GM19372 (cell line): Measurements from ENCODE around the gene F7.
"Not testable (repeated sequence)": the region's sequence is repeated elsewhere in the genome, so short reads cannot be mapped to it uniquely, and the experiment has no call there.

ENCODE experiments used
- ATAC-seq: cut with Tn5 transposase; IDR thresholded peaks from one replicate; pipeline ENCODE4 v1.9.1; 2021; ENCODE audit warnings: mild to moderate bottlenecking, low read depth, moderate library complexity; ENCODE audit not compliant: unreplicated experiment

The F7 gene

GRCh38 chr13:113105032-113105920 lies at the start of gene F7:
Gene F7, plus strand, starts transcription at chr13:113105791. Its CDS starts 51 bp downstream, at chr13:113105842.
- no peak for ATAC-seq

DNA sequence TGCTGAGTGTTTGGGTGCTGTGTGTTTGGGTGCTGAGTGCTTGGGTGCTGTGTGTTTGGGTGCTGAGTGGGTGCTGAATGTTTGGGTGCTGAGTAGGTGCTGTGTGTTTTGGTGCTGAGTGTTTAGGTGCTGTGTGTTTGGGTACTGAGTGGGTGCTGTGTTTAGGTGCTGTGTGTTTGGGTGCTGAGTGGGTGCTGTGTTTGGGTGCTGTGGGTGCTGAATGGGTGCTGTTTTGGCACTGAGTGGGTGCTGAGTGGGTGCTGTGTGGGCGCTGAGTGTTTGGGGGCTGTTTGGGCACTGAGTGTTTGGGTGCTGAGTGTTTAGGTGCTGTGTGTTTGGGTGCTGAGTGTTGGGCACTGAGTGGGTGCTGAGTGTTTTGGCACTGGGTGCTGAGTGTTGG lies 48.5 kb upstream of the F7 start:
- ATAC-seq, result no peak

GRCh38 chr13:113057559-113057958 lies 48.0 kb upstream of the F7 start:
- not testable (repeated sequence) for ATAC-seq

DNA sequence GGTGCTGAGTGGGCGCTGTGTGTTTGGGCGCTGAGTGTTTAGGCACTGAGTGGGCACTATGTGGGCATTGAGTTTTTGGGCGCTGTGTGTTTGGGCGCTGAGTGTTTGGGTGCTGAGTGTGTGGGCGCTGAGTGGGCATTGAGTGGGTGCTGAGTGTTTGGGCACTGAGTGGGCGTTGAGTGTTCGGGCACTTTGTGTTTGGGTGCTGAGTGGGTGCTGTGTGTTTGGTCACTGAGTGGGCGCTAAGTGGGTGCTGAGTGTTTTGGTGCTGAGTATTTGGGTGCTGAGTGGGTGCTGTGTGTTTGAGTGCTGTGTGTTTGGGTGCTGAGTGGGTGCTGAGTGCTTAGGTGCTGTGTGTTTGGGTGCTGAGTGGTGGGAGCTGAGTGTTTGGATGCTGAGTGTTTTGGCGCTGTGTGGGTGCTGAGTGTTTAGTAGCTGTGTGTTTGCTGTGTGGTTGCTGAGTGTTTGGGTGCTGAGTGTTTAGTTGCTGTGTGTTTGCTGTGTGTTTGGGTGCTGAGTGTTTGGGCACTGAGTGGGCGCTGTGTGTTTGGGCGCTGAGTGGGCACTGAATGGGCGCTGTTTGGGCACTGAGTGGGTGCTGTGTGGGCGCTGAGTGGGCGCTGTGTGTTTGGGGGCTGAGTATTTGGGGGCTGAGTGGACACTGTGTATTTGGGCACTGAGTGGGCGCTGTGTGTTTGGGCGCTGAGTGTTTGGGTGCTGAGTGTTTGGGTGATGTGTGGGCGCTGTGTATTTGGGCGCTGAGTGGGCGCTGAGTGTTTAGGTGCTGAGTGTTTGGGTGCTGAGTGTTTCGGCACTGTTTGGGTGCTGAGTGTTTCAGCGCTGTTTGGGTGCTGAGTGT lies 47.2 kb upstream of the F7 start:
- no peak for ATAC-seq

- ATAC-seq, result no peak
Measured at GRCh38 chr13:113058988-113059850, 46.4 kb upstream of the F7 start.

GRCh38 chr13:113059891-113060290 lies 45.7 kb upstream of the F7 start:
- ATAC-seq, result no peak

DNA sequence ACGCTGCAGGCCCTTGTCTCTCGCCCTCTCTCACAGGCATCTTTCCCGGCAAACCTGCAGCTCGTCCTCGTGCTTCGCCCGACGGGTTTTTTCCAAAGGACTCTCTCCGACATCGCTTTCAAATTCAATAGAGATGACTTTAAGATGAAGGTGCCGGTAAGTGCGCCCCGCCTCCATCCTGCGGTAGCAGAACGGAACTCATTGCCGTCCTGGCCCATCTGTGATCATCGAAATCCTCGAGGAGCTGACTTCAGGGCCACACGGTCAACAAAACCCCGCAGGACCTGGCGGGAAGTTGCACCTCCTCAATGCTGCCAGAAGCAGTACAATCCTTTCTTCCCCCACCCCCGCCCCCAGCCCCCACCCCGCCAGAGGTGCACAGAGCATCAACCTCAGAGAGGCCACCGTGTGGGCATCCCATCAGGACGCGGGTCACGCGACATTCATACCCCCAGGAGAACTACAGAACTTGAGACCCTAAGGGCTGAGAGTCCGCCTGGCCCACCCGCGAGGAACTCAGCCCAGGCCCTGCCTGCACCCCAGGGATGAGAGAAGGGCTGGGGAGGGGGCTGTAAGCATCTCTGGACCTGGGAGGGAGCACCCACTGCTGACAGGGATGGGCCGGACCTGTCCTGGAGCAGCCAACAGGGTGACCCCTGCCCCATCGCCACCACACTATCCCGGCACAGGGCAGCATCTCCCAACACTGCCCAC lies 44.9 kb upstream of the F7 start:
- ATAC-seq, result no peak

GRCh38 chr13:113061271-113061625 lies 44.3 kb upstream of the F7 start:
- ATAC-seq, result no peak

GRCh38 chr13:113061796-113062425 lies 43.7 kb upstream of the F7 start:
- no peak for ATAC-seq

- no peak for ATAC-seq
Measured at GRCh38 chr13:113062691-113063090, 42.9 kb upstream of the F7 start.

GRCh38 chr13:113063091-113063491 lies 42.5 kb upstream of the F7 start:
- no peak for ATAC-seq

DNA sequence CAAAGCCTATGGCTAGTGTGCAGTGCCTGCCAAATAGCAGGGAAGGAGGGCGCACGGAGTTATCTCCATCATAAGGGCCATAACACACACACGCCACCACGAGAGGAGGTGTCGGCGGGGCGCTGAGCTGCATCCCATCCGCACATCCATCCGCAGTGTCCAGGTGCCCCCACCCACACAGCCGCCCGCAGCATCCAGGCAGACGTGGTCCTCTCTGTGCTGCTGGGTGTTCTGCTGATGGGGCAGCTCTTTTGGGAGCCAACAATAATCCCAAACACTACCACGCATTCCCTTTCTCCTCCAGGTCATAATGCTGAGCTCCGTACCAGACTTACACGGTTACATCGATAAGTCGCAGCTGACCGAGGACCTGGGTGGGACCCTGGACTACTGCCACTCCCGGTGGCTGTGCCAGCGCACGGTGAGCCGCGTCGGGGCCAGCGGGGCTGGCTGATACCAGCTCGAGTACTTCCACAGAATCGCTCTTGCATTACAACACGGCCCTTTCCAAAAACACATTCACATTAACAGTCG lies 41.5 kb upstream of the F7 start:
- no peak for ATAC-seq

- no peak for ATAC-seq
Measured at GRCh38 chr13:113064534-113065405, 40.8 kb upstream of the F7 start.

DNA sequence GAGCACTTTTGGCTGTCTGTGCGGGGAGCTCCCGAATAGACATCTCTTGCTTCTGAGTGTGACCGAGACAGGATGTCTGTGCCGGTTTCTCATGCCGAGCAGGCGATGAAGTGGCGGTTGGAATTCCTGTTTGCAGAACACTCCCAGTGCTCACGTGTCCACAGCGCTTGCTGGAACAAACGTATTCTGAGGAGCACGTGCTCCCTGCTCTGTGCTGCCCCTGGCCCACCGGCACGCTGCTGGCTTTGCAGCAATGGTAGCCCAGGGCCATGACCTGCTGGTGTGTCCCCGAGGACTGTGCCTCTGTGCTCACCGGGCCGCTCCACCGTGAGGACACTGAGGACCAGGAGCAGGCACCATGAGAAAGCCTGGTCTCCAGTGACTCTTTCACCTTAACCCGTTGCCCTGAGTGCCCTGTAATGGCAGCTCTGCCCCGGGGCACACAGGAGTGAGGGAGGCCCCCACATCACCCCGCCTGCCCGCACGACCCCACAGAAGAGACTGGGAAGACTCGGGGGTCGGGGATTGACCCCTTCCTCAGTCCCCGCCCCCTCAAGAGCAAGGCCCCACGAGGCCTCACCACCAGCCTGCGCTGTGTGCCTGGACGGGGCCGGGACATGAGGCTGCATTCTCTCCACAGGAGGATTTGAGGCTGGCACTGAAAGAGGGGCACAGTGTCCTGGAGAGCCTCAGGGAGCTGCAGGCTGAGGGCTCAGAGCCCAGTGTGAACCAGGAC lies 40.0 kb upstream of the F7 start:
- ATAC-seq, result no peak

- ATAC-seq, result no peak
Measured at GRCh38 chr13:113066142-113066455, 39.5 kb upstream of the F7 start.

- no peak for ATAC-seq
Measured at GRCh38 chr13:113066746-113067145, 38.8 kb upstream of the F7 start.

GRCh38 chr13:113069861-113070805 lies 35.5 kb upstream of the F7 start:
- no peak for ATAC-seq
